Progenitor cell of endocrine pancreas (in vitro differentiated cells): ENCODE measurements around the gene SLC10A7. TPM values are rescaled to one million over a fixed set of nuclear protein-coding genes. Genes with fewer than 3 reads are reported as not detected.

Experiments used
- DNase-seq: peaks from one replicate; pipeline ENCODE4 v3.0.0; 2021; ENCODE audit warnings: low spot score; ENCODE audit not compliant: unreplicated experiment
- H3K27ac Mint-ChIP-seq: 2 replicates; pipeline ENCODE4 v1.8.0; 2021; ENCODE audit warnings: mild to moderate bottlenecking, moderate library complexity, mixed read lengths
- H3K27me3 Mint-ChIP-seq: 2 replicates; pipeline ENCODE4 v1.8.0; 2021; ENCODE audit warnings: mixed read lengths
- H3K36me3 Mint-ChIP-seq: 2 replicates; pipeline ENCODE4 v1.8.0; 2022; ENCODE audit warnings: mixed read lengths; ENCODE audit not compliant: insufficient read depth
- H3K4me1 Mint-ChIP-seq: 2 replicates; pipeline ENCODE4 v1.8.0; 2021; ENCODE audit warnings: low read depth, mixed read lengths
- H3K4me3 Mint-ChIP-seq: 2 replicates; pipeline ENCODE4 v1.8.0; 2021; ENCODE audit warnings: low read depth, mild to moderate bottlenecking, moderate library complexity, mixed read lengths
- H3K9me3 Mint-ChIP-seq: 2 replicates; pipeline ENCODE4 v1.8.0; 2021; ENCODE audit warnings: low read depth, mixed read lengths
- total RNA-seq: library from RNA; stranded (reverse); gene quantifications from 2 replicates; pipeline ENCODE4 v1.2.1, GENCODE V29; 2021
- TF ChIP-seq, protein P1 (sequence below): fragments of 200-600 bp; sonication (generic); IDR thresholded peaks from one replicate; pipeline ENCODE4 v1.5.0; 2021; ENCODE audit warnings: antibody characterized with exemption, mild to moderate bottlenecking; ENCODE audit not compliant: unreplicated experiment

SLC10A7 gene
- total RNA-seq, 1 donor from 2014 or later, result 14.1 TPM

- TF ChIP-seq, protein P1, sequence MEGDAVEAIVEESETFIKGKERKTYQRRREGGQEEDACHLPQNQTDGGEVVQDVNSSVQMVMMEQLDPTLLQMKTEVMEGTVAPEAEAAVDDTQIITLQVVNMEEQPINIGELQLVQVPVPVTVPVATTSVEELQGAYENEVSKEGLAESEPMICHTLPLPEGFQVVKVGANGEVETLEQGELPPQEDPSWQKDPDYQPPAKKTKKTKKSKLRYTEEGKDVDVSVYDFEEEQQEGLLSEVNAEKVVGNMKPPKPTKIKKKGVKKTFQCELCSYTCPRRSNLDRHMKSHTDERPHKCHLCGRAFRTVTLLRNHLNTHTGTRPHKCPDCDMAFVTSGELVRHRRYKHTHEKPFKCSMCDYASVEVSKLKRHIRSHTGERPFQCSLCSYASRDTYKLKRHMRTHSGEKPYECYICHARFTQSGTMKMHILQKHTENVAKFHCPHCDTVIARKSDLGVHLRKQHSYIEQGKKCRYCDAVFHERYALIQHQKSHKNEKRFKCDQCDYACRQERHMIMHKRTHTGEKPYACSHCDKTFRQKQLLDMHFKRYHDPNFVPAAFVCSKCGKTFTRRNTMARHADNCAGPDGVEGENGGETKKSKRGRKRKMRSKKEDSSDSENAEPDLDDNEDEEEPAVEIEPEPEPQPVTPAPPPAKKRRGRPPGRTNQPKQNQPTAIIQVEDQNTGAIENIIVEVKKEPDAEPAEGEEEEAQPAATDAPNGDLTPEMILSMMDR, result peak; percentile 42
- no peaks in the 10 kb centered on the region for H3K27me3 Mint-ChIP-seq
- no peak for DNase-seq
- H3K36me3 Mint-ChIP-seq, result peaks cover 4% of the 10 kb centered on the region
- no peak overlapping the region for H3K4me3 Mint-ChIP-seq
- no peak overlapping the region for H3K27ac Mint-ChIP-seq
- H3K4me1 Mint-ChIP-seq, result peaks cover 5% of the 10 kb centered on the region
- no peaks in the 10 kb centered on the region for H3K9me3 Mint-ChIP-seq
Measured at GRCh38 chr4:146510942-146511341, 10.8 kb downstream of the SLC10A7 start.

- no peaks in the 10 kb centered on the region for H3K9me3 Mint-ChIP-seq
- H3K4me3 Mint-ChIP-seq, result no peak overlapping the region
- TF ChIP-seq, protein P1, result no peak
- H3K36me3 Mint-ChIP-seq, result peaks cover 6% of the 10 kb centered on the region
- no peaks in the 10 kb centered on the region for H3K27me3 Mint-ChIP-seq
- no peaks in the 10 kb centered on the region for H3K4me1 Mint-ChIP-seq
- no peak overlapping the region for H3K27ac Mint-ChIP-seq
- no peak for DNase-seq
Measured at GRCh38 chr4:146508229-146508939, 13.4 kb downstream of the SLC10A7 start.

DNA sequence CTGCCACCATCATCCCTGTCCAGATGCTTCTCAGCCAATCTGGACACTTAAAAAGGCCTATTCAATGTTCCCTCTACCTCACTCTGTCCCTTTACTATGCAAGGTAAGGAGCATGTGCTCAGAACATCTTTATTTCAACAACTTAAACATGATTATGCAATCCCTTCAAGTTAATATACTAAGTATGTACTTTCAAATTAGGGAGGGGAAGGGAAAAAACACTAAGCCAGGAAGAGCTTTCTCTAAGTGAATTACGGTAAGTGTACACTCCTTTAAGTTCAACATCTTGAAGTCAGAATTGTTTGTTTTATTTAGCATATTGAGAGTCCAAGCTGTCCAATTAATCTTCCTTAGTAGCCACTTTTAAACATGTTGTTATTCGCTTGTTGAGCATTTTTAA is 14.1 kb downstream of the SLC10A7 start:
- H3K36me3 Mint-ChIP-seq, result peaks cover 7% of the 10 kb centered on the region
- no peak overlapping the region for H3K27ac Mint-ChIP-seq
- TF ChIP-seq, protein P1, result no peak
- no peaks in the 10 kb centered on the region for H3K9me3 Mint-ChIP-seq
- H3K4me1 Mint-ChIP-seq, result no peaks in the 10 kb centered on the region
- DNase-seq, result no peak
- H3K27me3 Mint-ChIP-seq, result no peaks in the 10 kb centered on the region
- no peak overlapping the region for H3K4me3 Mint-ChIP-seq

- H3K27me3 Mint-ChIP-seq, result no peaks in the 10 kb centered on the region
- H3K4me3 Mint-ChIP-seq, result no peak overlapping the region
- TF ChIP-seq, protein P1, result no peak
Measured at GRCh38 chr4:146506272-146506671, 15.5 kb downstream of the SLC10A7 start.

DNA sequence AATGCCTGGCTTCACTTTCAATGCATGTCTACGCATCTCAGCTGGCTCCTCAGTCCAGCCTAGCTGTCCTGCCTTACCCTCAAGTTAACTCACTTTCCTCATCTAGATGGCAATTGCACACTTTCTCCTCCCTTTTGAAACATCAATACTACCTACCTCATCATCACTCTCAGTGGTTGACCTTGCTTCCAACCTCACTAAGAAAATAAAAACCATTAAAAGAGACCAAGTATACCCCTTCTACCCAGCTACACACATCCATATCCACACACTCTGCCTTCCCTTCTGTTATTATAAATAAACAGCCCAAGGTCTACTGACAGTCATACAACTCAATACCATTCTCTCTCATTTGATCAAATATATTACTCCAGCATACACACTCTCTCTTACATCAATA is 21.5 kb downstream of the SLC10A7 start:
- TF ChIP-seq, protein P1, result no peak
- Mint-ChIP-seq H3K4me1 (peaks cover 12% of the 10 kb centered on the region), H3K27me3 (no peaks in the 10 kb centered on the region), H3K36me3 (peaks cover 4% of the 10 kb centered on the region), H3K27ac (no peak overlapping the region), H3K9me3 (no peaks in the 10 kb centered on the region), H3K4me3 (no peak overlapping the region)
- no peak for DNase-seq

More at GRCh38 chr4:146506272-146506671, 15.5 kb downstream of the SLC10A7 start:
- Mint-ChIP-seq H3K36me3 (peaks cover 8% of the 10 kb centered on the region), H3K9me3 (no peaks in the 10 kb centered on the region), H3K4me1 (no peaks in the 10 kb centered on the region), H3K27ac (no peak overlapping the region)
- no peak for DNase-seq
